ENCODE results near the gene CD3G.

The CD3G gene

GRCh38 chr11:118325283-118325682 lies 18.9 kb upstream of the CD3G start:
- no peak for DNase-seq (ENCODE audit: low read depth, low spot score)

GRCh38 chr11:118328745-118329144 lies 15.4 kb upstream of the CD3G start:
- DNase-seq (ENCODE audit: low read depth, low spot score): no peak

- DNase-seq (ENCODE audit: low read depth, low spot score): no peak
Measured at GRCh38 chr11:118334745-118335144, 9.4 kb upstream of the CD3G start.

DNA sequence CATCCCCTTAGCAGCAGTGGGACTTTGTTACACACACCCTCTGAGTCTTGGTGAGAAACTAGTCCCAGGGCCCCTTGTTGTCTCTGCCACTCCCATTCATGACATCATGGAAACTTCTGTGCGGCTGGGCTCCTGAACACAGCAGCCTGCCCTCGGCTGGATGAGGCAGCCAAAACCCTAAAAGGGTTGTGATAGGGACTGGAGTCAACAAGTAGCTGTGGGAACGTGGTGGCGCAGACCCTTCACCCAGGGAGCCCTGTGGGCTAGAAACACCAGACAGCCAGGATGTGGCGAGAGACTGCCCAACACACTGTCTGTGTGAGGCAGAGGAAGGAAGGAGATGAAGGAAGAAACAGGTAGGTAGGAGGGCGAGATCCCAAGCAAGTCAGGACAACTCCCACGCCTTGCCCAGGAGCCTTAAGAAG lies 5.5 kb upstream of the CD3G start:
- DNase-seq (ENCODE audit: low read depth, low spot score): no peak

DNA sequence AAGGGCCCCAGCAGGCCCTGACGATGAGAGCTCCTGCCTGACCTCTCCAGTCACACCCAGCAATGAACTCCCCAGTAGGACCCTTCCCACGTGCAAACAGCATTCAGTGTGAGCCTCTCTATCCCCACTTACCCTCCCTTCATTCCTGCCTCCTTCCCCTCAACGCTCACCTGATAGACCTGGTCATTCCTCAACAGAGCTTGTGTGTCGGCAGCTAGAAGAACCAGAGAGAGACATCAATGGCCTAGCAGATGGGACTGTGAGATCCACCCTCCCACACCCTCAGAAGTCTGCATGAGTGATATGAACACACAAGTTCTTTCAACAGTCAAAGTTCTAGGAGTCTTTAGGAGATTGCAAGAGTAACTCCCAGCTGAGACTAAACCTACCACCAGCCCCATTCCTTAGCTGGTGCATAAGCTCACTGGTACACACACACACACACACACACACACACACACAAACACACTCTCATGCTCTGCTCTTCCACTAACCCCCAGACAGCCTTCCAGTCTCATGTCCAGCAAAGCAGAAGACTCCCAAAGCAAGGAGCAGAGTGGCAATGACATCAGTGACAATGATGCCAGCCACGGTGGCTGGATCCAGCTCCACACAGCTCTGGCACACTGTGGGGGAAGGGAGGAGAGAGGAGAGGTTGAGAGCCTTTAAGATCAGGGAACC lies 4.7 kb upstream of the CD3G start:
- DNase-seq (ENCODE audit: low read depth, low spot score): no peak

DNA sequence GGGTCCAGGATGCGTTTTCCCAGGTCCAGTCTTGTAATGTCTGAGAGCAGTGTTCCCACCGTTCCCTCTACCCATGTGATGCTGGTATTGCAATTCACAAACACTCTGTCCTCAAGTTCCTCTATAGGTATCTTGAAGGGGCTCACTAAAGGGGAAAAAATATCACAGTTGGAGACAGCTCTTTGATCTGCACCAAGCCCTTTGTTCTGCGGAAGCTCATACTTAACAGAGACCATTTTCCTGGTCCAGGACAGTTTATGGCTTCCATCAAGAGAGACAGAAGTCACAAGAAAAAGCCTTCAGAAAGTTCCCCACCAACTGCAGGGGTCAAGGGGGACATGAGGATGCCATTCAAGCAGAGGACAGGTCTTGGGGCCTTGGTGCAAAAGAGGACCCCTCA lies 3.7 kb upstream of the CD3G start:
- no peak for DNase-seq (ENCODE audit: low read depth, low spot score)

- DNase-seq (ENCODE audit: low read depth, low spot score): no peak
Measured at GRCh38 chr11:118341261-118341660, 2.9 kb upstream of the CD3G start.

DNA sequence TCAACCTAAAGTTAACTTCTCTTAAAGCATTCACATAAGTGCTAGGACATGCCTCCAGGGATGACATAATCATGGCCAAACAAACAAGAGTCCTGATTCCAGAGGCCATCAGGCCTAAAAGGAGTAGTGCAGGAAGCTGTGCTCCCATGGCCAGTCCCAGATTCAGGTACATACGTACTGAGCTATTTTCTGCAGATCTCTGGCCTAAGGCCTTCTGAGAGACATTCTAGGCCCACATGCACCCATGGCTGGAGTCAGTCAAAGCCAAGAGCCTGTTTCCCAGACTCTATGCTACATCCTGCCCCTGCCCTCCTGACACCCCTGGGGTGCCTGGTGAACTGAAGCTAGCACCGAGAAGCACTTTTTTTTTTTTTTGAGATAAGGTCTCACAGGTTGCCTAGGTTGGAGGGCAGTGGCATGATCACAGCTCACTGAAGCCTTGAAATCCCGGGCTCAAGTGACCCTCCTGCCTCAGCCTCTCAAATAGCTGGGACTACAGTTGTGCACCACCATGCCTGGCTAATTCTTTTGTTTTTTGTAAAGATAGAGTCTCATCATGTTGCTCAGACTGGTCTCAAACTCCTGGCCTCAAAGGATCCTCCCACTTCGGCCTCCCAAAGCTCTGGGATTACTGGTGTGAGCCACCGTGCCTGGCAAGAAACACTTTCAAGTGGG lies 2.2 kb upstream of the CD3G start:
- no peak for DNase-seq (ENCODE audit: low read depth, low spot score)

DNA sequence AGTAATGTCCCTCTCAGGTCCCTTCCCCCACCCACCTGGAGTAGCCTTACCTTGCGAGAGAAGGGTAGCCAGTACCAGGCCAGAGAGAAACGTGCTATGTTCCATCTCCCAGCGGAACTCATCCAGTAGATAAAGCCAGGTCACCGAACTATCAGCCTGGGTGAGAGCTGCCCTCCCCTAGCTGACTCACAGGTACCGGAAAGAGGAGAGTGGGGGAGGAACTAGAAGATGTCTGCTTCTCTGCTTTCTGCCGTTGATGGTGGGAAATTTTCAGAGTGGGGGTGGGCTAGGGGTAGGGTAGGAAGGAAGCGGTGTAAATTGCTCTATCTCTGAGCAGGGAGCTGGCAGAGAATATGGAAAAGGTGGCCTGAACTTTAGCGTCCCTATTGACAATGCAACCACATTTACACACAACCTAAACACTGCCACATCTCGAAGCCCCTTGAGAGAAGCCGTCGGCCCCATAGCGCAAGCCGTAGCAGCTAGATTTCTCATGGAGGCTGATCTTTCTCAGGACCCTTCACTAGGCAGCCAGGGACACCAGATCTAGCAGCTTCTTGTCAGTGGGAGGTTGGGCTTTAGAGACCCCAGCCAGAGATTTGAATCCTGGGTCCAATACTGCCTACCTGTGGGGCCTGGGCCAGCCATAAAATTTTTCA lies 1.5 kb upstream of the CD3G start, which contains the start of gene CD3D:
Gene CD3D, minus strand, starts transcription at position 203 of the 659 bp plus-strand sequence. Its CDS starts 98 bp downstream, at position 105.
- no peak for DNase-seq (ENCODE audit: low read depth, low spot score)

DNA sequence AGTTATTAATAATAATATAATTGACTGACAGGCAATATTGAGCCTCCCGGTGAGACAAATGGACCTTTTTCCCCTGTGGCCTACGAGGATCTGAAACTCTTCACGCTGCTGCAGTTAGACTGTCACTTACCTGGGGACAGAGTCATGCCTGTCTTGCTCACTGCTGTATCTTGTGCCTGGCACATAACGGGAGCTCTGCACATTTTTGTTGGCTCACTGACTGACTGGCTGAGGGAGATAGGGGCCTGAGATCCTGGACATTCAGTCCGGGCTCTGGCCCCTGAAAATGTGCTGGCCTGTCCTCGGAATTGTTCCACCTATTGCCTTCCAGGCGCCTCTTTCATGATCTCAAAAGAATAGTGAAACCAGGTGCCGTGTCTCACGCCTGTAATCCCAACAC lies 896 bp upstream of the CD3G start:
- no peak for DNase-seq (ENCODE audit: low read depth, low spot score)

DNA sequence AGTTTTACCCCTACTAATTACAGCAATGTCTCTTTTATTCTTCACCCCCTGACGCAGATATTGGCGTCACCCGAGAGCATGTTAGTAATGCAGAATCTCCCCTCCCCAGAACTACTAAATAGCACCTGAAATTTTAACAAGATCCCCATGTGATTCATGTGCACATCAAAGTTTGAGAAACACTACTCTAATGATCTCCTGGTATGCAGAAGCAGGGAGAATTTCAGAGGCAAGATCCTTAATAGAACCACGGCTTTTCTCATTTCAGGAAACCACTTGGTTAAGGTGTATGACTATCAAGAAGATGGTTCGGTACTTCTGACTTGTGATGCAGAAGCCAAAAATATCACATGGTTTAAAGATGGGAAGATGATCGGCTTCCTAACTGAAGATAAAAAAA lies 5.3 kb downstream of the CD3G start:
- no peak for DNase-seq (ENCODE audit: low read depth, low spot score)

- DNase-seq (ENCODE audit: low read depth, low spot score): no peak
Measured at GRCh38 chr11:118353084-118353710, 9.1 kb downstream of the CD3G start.

DNA sequence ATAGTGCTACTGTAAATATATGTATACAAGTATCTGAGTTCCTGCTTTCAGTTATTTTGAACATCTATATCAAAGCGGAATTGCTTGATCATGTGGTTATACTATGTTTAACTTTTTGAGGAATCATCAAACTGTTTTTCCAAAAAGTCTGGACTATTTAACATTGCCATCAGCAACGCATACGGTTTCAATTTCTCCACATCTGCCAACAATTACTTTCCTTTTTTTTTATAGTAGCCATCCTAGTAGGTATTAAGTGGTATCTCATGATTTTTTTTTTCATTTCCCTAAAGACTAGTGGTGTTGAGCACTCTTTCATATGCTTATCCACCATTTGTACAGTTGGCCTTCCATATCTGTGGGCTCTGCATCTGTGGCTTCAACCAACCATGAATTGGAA lies 13.9 kb downstream of the CD3G start:
- DNase-seq (ENCODE audit: low read depth, low spot score): no peak

GRCh38 chr11:118359295-118359958 lies 15.3 kb downstream of the CD3G start, which contains the start of gene UBE4A:
TSS of gene UBE4A (plus strand) at chr11:118359600. CDS start at chr11:118365081, 5,481 bp downstream.
- peak; percentile 75 for DNase-seq (ENCODE audit: low read depth, low spot score)

DNA sequence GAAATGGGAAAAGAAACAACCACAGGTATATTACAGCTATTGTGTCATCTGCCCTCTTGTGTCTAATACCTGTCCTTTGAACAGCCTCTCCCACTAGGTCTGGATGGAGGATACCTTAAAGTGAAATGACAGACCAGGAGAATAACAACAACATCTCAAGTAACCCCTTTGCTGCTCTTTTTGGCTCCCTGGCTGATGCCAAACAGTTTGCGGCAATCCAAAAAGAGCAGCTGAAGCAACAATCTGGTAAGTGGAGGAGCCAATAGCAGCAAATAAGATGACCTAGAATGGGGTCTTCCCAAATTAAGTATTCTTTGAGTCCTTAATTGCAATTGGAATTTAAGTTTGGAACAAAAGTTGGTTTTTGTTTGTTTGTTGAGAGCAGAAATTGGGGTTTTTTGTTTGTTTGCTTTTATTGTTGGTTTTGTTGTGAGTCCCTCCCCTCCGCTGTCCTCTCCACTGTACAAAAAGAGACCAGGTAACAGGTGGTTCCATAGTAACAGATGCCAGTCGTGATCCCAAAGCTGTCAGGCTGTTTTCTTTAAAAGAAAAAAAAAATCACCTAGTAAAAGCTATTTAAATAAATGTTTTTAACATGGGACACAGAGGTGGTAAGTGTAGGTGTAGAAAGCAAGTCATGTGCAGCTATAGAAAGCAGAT lies 20.9 kb downstream of the CD3G start:
- no peak for DNase-seq (ENCODE audit: low read depth, low spot score)

DNA sequence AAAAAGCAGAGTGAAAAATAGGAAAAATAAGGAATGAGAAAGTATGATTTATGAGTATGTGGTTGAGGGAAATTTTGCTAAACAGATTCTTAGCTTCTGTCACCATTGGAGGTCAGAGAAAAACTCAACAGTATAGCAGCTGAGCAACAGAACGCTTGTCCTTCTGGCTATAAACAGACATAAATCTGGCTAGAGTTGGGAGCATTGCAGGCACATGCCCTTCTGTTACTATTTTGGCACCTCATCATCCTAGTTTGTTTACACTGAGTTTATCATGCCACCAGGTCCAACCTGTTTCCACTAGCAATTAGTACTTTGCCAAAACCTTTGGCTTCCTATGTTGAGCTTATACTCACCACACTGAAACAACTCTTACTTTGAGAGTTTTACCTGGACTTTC lies 22.1 kb downstream of the CD3G start:
- DNase-seq (ENCODE audit: low read depth, low spot score): no peak

GRCh38 chr11:118370774-118371173 lies 26.6 kb downstream of the CD3G start:
- no peak for DNase-seq (ENCODE audit: low read depth, low spot score)

- no peak for DNase-seq (ENCODE audit: low read depth, low spot score)
Measured at GRCh38 chr11:118373263-118373662, 29.1 kb downstream of the CD3G start.

GRCh38 chr11:118373871-118374270 lies 29.7 kb downstream of the CD3G start:
- no peak for DNase-seq (ENCODE audit: low read depth, low spot score)

- DNase-seq (ENCODE audit: low read depth, low spot score): no peak
Measured at GRCh38 chr11:118374729-118375128, 30.6 kb downstream of the CD3G start.

DNA sequence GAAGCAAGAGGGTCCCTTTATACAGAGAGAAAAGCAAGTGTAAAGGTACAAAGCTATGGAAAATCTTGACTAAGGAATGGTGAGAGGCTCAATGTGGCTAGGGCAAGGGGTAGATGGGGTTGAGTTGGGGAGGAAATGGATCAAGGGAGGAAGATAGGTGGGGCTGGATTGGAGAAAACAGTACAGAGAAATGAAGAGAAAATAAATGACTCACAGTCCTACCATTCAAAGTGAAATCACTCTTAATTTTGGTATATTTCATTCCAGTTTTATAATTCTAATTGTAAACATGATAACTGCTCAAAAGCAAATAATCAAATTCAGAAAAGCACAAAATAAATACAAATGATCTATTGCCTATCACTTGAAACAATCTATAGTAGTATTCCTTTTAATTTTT lies 31.8 kb downstream of the CD3G start:
- no peak for DNase-seq (ENCODE audit: low read depth, low spot score)

All from brain pericyte (primary cell).